Endothelial cell of umbilical vein (primary cell): ENCODE measurements around the gene ZIC3. TPM values are rescaled to one million over a fixed set of nuclear protein-coding genes. Genes with fewer than 3 reads are reported as not detected.
"Not testable (repeated sequence)": the region's sequence is repeated elsewhere in the genome, so short reads cannot be mapped to it uniquely, and the experiment has no call there.

Experiments
- BruUV-seq: library from RNA; stranded (reverse); fragments of 400-500 nt; replicated peaks from 2 replicates; lab custom pipeline; 2021; lab: Mats Ljungman, UMichigan
- CTCF ChIA-PET: fragments of 300-600, 350-600 bp; sonication (Branson Sonifier 250); formaldehyde crosslinking; loops from one replicate; lab custom pipeline; 2021; ENCODE audit warnings: antibody characterized with exemption, inconsistent platforms; lab: Charles Lee
- POLR2A ChIA-PET: fragments of 300-600, 350-600 bp; sonication (Branson Sonifier 250); formaldehyde crosslinking; loops from one replicate; lab custom pipeline; 2021; ENCODE audit warnings: antibody characterized with exemption, inconsistent platforms; lab: Charles Lee
- DNase-seq: peaks from one replicate; pipeline ENCODE4 v3.0.0-alpha.2; 2011; ENCODE audit warnings: low read depth, low spot score
- FAIRE-seq: peaks from 2 replicates; lab custom pipeline; 2011; peaks lifted over from hg19 to GRCh38; lab: Jason Lieb, UNC
- H2AFZ ChIP-seq: 2 replicates; pipeline ENCODE4 v1.6.0; 2012; ENCODE audit warnings: low read depth, low read length, control low read depth, inconsistent platforms
- H3K27ac ChIP-seq: 2 replicates; pipeline ENCODE4 v1.5.1; 2011; ENCODE audit warnings: low read depth, mild to moderate bottlenecking, control low read depth, low read length, moderate library complexity; ENCODE audit not compliant: insufficient read depth
- H3K27me3 ChIP-seq, 2 experiments: 2 replicates each; pipeline versions ENCODE4 v1.6.0 to v1.6.1; 2011; ENCODE audit warnings: low read length in 2 of 2, mixed read lengths in 1 of 2; ENCODE audit not compliant: control insufficient read depth in 2 of 2, insufficient read depth in 2 of 2
- H3K36me3 ChIP-seq, 2 experiments: 2 replicates in 1 of 2; 3 replicates in 1 of 2; pipeline ENCODE4 v1.5.1; 2011; ENCODE audit warnings: low read length in 2 of 2, mild to moderate bottlenecking in 1 of 2, moderate library complexity in 1 of 2; ENCODE audit not compliant: control insufficient read depth in 2 of 2, insufficient read depth in 2 of 2; ENCODE audit errors: extremely low read depth in 1 of 2
- H3K4me1 ChIP-seq: 3 replicates; pipeline ENCODE4 v1.5.1; 2011; ENCODE audit warnings: mild to moderate bottlenecking, low read length; ENCODE audit not compliant: control insufficient read depth, insufficient read depth; ENCODE audit errors: extremely low read depth
- H3K4me2 ChIP-seq: 2 replicates; pipeline ENCODE4 v1.6.1; 2011; ENCODE audit warnings: low read length, control low read depth, mixed read lengths; ENCODE audit not compliant: insufficient read depth
- H3K4me3 ChIP-seq, 3 experiments: fragments of 200-600 bp in 1 of 3; sonication (generic), shearing (Covaris generic) in 1 of 3; replicated peaks in 1 of 3; 2 replicates each; pipeline ENCODE4 v1.5.1; 2011 to 2016; ENCODE audit warnings: control low read depth in 3 of 3, low read length in 3 of 3, mild to moderate bottlenecking in 2 of 3, inconsistent platforms in 1 of 3, low read depth in 1 of 3, moderate library complexity in 1 of 3; ENCODE audit not compliant: insufficient read depth in 1 of 3
- H3K79me2 ChIP-seq: 2 replicates; pipeline ENCODE4 v1.6.0; 2012; ENCODE audit warnings: low read length, inconsistent platforms; ENCODE audit not compliant: control insufficient read depth, insufficient read depth
- H3K9ac ChIP-seq: replicated peaks from 2 replicates; pipeline ENCODE3; 2011; ENCODE audit warnings: low read length, control low read depth; ENCODE audit not compliant: insufficient read depth; ENCODE audit errors: extremely low read depth
- H3K9me1 ChIP-seq: replicated peaks from 3 replicates; pipeline ENCODE4 v1.6.0; 2011; ENCODE audit warnings: mild to moderate bottlenecking, low read length; ENCODE audit not compliant: control insufficient read depth, insufficient read depth; ENCODE audit errors: extremely low read depth
- H3K9me3 ChIP-seq: replicated peaks from 2 replicates; pipeline ENCODE4 v1.5.1; 2012; ENCODE audit warnings: low read length, inconsistent platforms; ENCODE audit not compliant: control insufficient read depth, insufficient read depth
- H4K20me1 ChIP-seq: replicated peaks from 2 replicates; pipeline ENCODE3; 2011; ENCODE audit warnings: mild to moderate bottlenecking, low read length; ENCODE audit not compliant: control insufficient read depth, insufficient read depth; ENCODE audit errors: extremely low read depth
- CTCF ChIP-seq, 2 donors: IDR thresholded peaks; 1 replicate in 1 of 2; 2 replicates in 1 of 2; pipeline ENCODE4 v1.5.1; 2011; ENCODE audit warnings: low read length in 2 of 2, mild to moderate bottlenecking in 2 of 2, moderate library complexity in 2 of 2, control low read depth in 1 of 2, inconsistent platforms in 1 of 2, low read depth in 1 of 2; ENCODE audit not compliant: insufficient read depth in 1 of 2; ENCODE audit errors: extremely low read depth in 1 of 2
- EZH2 ChIP-seq: IDR thresholded peaks from 2 replicates; pipeline ENCODE4 v1.6.1; 2012; ENCODE audit warnings: borderline replicate concordance, low read depth, mild to moderate bottlenecking, moderate library complexity, low read length, inconsistent platforms; ENCODE audit not compliant: severe bottlenecking
- FOS ChIP-seq: IDR thresholded peaks from 2 replicates; pipeline ENCODE4 v1.6.1; 2011; ENCODE audit warnings: mild to moderate bottlenecking, low read length, moderate library complexity, borderline replicate concordance; ENCODE audit not compliant: insufficient read depth
- GATA2 ChIP-seq: IDR thresholded peaks from 2 replicates; pipeline ENCODE4 v1.7.0; 2011; ENCODE audit warnings: low read depth, mild to moderate bottlenecking, moderate library complexity, mixed read lengths, low read length; ENCODE audit not compliant: insufficient read length, insufficient read depth
- JUN ChIP-seq: IDR thresholded peaks from 2 replicates; pipeline ENCODE4 v1.6.1; 2011; ENCODE audit warnings: borderline replicate concordance, low read depth; ENCODE audit not compliant: insufficient read length, insufficient read depth
- MAX ChIP-seq: IDR thresholded peaks from 2 replicates; pipeline ENCODE4 v1.6.1; 2011; ENCODE audit not compliant: insufficient read depth, insufficient read length
- MYC ChIP-seq: IDR thresholded peaks from one replicate; pipeline ENCODE4 v1.6.1; 2011; ENCODE audit warnings: mild to moderate bottlenecking, low read depth, low read length
- POLR2A ChIP-seq: IDR thresholded peaks from 2 replicates; pipeline ENCODE4 v1.6.1; 2012; ENCODE audit warnings: low read depth, mild to moderate bottlenecking, control low read depth, low read length
- POLR2AphosphoS5 ChIP-seq: IDR thresholded peaks from 2 replicates; pipeline ENCODE4 v1.6.1; 2012; ENCODE audit warnings: low read depth, mild to moderate bottlenecking, control low read depth, low read length, moderate library complexity; ENCODE audit not compliant: insufficient read depth
- dilution Hi-C: fragments of 300-500 bp; cut with MboI; formaldehyde crosslinking; loops from one replicate; pipeline ENCODE4 v1.15.0; 2019; ENCODE audit warnings: low sequenced_read_pairs; ENCODE audit not compliant: extremely low pct_ligation_motif_present
- intact Hi-C: fragments of 100-400 bp; cut with micrococcal nuclease; formaldehyde crosslinking; loops from one replicate; pipeline ENCODE4 v1.10.0; 2022
- polyA plus RNA-seq, 4 experiments: library from polyadenylated mRNA; depleted of rRNA in 3 of 4; stranded (reverse) in 3 of 4; unstranded in 1 of 4; fragments of >200 nt; gene quantifications; 2 replicates each; pipeline versions ENCODE4 v1.2.1 to v1.2.3, GENCODE V29; 2011 to 2012; ENCODE audit warnings: missing spikeins in 1 of 4
- total RNA-seq: library from RNA; stranded (reverse); gene quantifications from 2 replicates; pipeline ENCODE4 v1.2.3, GENCODE V29; 2021

The ZIC3 gene
- total and polyA plus RNA-seq, 2 donors (not counting 3 experiments of a cell fraction or from before 2014, with no cell fraction given): not detected

GRCh38 chrX:137550665-137551261 lies 15.2 kb upstream of the ZIC3 start:
- intact Hi-C loops: no loop called here
- Histone ChIP-seq H2AFZ (no peak overlapping the region), H3K4me1 (no peaks in the 10 kb centered on the region), H3K27ac (no peak overlapping the region), H3K4me2 (no peak overlapping the region), H3K79me2 (no peaks in the 10 kb centered on the region), H3K9me1 (no peaks in the 10 kb centered on the region), H3K9ac (no peak overlapping the region), H3K36me3 (no peaks in the 10 kb centered on the region), H3K4me3 (no peak overlapping the region), H4K20me1 (no peaks in the 10 kb centered on the region), H3K27me3 (peaks cover 9 to 23% of the 10 kb centered on the region in 2 experiments), H3K9me3 (no peaks in the 10 kb centered on the region)
- no peak for DNase-seq
- ChIA-PET POLR2A (no interaction called here), CTCF (no interaction called here)
- FAIRE-seq: no peak
- BruUV-seq: no TSS peak
- dilution Hi-C loops: no loop called here
- TF ChIP-seq CTCF (IDR thresholded peaks at IDR 0.05; ENCODE audit: extremely low read depth in 1 of 2, insufficient read depth in 1 of 2, low read depth in 1 of 2, low read length in 2 of 2): no peak
- no peak for TF ChIP-seq POLR2AphosphoS5
- TF ChIP-seq POLR2A: no peak
- TF ChIP-seq JUN: no peak
- TF ChIP-seq MAX: no peak
- TF ChIP-seq GATA2: no peak
- no peak for TF ChIP-seq MYC
- no peak for TF ChIP-seq FOS
- no peak for TF ChIP-seq EZH2

- POLR2A ChIA-PET, FAIRE-seq, H3K36me3 ChIP-seq, H2AFZ ChIP-seq, BruUV-seq, H3K79me2 ChIP-seq, CTCF ChIA-PET, intact Hi-C loops, DNase-seq, H3K4me2 ChIP-seq, H3K9me1 ChIP-seq, H3K4me1 ChIP-seq, H3K9me3 ChIP-seq, H3K27ac ChIP-seq, H3K4me3 ChIP-seq, dilution Hi-C loops, H4K20me1 ChIP-seq, H3K9ac ChIP-seq: not testable (repeated sequence)
- H3K27me3 ChIP-seq: peaks cover 9 to 21% of the 10 kb centered on the region in 2 experiments
Measured at GRCh38 chrX:137552098-137552497, 13.8 kb upstream of the ZIC3 start.
